ENCODE results near the gene SELENON. TPM values are rescaled to one million over a fixed set of nuclear protein-coding genes. Genes with fewer than 3 reads are reported as not detected.
"Not testable (repeated sequence)": the region's sequence is repeated elsewhere in the genome, so short reads cannot be mapped to it uniquely, and the experiment has no call there.

Gene SELENON
- polyA plus RNA-seq, 4 donors, result 84.6 to 92.8 (median 88.8) TPM

DNA sequence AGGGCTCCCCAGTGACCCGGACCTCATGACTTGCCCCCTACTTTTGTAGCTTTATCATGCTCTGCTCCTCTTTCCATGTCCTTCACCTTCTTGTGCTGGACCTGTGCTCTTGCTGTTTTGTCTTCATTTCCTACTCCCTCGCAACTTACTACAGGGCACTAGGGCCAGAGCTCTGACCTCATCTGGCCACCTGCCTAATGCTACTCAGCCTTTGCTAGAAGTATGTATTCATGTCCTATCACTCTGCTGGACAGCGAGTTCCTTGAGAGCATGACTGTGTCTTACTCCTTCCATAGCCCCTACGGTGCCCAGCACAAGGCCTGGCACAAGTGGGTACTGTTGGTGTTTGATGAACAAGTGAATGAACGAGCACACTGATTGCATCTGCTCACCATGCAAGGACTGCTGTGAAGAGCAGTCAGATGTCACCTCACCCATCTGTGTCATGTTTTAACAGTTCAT is 21.7 kb downstream of the SELENON start:
- DNase-seq (ENCODE audit: low read depth in 4 of 4, low spot score in 3 of 4), result no peak

- no peak for DNase-seq (ENCODE audit: low read depth in 4 of 4, low spot score in 3 of 4)
These were observed 25.6 kb downstream of the SELENON start for GRCh38 chr1:25825605-25826004.

DNA sequence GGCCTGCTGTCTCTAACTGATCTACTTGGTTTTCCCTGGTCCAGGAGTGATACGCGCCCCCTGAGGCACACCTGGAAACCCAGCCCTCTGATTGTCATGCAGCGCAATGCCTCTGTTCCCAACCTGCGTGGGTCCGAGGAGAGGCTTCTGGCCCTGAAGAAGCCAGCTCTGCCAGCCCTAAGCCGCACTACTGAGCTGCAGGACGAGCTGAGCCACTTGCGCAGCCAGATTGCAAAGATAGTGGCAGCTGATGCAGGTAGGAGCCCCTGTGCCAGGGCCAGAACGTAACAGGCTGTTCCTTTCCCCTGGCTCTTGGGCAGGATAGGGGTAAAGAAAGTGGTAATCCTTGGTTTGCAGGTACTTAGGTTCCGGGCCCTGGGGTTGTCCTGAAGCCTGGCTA is 26.6 kb downstream of the SELENON start:
- no peak for DNase-seq (ENCODE audit: low read depth in 4 of 4, low spot score in 3 of 4)

DNA sequence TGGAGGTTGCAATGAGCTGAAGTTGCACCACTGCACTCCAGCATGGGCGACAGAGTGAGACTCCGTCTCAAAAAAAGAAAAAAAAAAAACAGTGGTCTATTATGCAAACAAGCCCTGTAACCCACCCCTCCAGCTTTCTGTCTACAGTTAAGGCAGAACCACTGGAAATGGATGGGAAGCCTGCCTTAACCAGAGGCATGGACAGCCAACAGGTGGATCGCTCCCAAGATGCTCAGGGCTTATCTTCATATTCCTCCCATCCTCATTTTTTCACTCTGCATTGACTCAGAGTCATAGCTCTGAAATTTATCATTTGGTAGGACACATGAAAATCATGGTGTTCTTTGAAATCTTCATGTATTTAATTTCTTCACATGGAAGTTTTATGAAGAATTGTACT is 28.5 kb downstream of the SELENON start:
- DNase-seq (ENCODE audit: low read depth in 4 of 4, low spot score in 3 of 4), result no peak

DNA sequence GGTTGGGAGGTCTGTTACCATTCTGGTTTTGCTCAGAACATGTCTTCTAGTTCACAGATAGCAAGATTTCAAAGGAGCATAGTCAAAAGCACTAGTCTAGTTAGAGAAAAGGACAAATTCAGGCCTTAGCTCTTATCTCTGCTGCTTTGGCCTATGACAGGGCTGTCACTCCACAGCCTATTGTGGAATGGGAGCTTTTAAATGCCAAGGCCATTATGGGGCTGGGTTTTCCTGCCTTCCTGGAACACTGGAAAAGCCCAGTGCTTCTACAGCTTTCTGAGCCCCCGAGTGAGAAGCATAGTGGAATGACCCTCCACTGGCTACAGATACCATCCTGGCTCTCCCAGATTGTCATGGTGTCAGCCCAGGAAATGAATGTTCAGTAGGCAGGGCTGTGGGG is 29.1 kb downstream of the SELENON start:
- DNase-seq (ENCODE audit: low read depth in 4 of 4, low spot score in 3 of 4), result no peak

DNA sequence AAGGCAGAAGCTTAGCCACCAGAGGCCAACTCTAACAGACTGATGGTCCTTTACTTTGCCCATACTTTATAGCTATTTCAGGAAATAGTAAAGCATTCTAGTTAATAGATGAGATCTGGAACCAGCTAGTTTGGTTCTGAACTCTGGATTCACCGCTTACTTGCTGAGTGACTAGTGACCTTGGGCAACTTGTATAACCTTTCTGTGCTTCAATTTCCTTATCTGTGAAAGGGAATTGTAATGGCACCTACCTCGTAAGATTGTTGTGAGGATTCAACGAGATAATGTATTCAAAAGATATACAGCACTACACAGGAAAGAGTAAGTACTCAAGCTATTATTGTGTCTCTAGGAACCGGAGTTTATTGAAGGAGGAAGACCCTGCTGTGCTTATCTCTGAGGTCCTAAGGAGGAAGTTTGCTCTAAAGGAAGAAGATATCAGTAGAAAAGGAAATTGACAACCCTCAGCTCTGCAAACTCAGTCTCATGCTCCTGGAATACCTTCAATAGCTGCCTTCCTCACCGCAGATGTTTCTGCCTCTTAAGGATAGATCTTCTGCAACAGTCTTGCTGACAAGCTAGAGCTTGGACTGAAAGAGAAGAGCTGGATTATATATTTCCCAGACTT is 31.7 kb downstream of the SELENON start:
- DNase-seq (ENCODE audit: low read depth in 4 of 4, low spot score in 3 of 4), result no peak

DNA sequence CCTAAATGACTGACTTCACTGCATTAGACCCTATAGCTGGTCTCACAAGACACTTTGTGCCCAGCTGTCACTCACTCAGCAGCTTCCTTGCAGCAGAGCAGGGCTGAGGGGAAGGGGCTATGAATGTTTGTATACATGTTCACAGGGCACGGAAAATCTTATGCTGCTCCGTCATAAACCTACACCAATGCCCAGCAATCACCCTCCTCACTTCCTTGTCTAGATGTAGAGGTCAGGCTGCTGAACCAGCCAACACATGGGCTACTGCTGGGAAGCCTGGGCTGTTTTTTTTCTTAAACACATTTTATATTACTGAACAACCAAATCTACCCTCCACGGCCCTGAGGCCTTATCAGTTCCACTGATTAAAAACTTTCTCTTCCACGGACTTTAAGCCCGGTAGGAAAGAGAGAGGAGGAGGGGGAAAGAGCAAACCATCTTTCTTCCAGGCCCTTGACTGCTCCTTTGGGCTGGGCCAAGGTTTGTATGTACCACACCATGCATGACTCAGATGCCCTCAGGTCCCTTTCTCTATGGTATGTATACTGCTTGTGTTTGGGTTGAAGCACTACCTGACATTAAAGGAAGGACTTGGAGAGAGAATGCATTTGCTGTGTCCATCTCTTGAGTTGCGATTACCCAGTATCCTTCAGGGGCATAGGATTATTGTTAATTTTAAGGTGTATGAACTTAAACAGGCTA is 32.5 kb downstream of the SELENON start:
- no peak for DNase-seq (ENCODE audit: low read depth in 4 of 4, low spot score in 3 of 4)

- no peak for DNase-seq (ENCODE audit: low read depth in 4 of 4, low spot score in 3 of 4)
These were observed 33.2 kb downstream of the SELENON start for GRCh38 chr1:25833158-25833557.

DNA sequence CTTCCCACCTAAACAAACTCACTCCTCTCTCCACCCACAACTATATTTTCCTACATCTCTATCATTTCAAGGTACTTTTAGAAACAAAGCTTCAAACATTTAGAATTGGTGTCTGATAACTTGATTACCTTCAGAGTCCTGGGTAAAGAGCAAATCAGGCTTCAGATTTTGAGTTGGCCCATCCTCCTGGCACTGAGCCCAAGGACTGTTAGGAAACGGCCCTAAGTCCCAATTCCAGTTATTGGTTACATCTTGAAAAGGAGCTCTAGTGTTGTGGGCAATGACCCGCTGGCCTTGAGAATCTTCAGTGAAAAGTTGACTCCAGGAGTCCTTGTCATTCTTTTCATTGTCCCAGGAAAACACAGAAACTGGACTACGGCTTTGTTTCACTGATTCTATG is 34.9 kb downstream of the SELENON start:
- DNase-seq (ENCODE audit: low read depth in 4 of 4, low spot score in 3 of 4), result no peak

DNA sequence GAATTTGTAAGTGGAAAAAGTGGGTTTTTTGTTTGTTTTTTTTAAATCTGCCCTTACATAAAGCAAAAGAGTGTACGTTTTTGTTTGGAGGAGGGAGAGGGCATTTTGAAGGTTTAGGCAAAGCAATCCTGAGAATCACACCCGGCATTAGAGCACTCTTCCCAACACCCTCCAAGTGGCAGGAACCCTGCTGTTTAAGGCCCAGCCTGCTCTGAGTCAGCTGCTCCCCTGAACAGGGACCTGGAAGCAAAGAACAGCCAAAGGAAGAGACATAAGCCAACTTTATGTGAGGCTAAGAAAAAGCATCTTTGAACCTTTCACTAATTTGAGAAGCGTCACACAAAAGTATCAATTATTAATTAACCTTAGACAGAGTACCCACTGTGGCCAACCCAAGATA is 36.7 kb downstream of the SELENON start:
- no peak for DNase-seq (ENCODE audit: low read depth in 4 of 4, low spot score in 3 of 4)

- no peak for DNase-seq (ENCODE audit: low read depth in 4 of 4, low spot score in 3 of 4)
These were observed 37.4 kb downstream of the SELENON start for GRCh38 chr1:25837262-25837875.

GRCh38 chr1:25839808-25840207 is 39.8 kb downstream of the SELENON start:
- not testable (repeated sequence) for DNase-seq (ENCODE audit: low read depth in 4 of 4, low spot score in 3 of 4)

GRCh38 chr1:25843483-25843882 is 43.5 kb downstream of the SELENON start:
- DNase-seq (ENCODE audit: low read depth in 4 of 4, low spot score in 3 of 4), result no peak

DNA sequence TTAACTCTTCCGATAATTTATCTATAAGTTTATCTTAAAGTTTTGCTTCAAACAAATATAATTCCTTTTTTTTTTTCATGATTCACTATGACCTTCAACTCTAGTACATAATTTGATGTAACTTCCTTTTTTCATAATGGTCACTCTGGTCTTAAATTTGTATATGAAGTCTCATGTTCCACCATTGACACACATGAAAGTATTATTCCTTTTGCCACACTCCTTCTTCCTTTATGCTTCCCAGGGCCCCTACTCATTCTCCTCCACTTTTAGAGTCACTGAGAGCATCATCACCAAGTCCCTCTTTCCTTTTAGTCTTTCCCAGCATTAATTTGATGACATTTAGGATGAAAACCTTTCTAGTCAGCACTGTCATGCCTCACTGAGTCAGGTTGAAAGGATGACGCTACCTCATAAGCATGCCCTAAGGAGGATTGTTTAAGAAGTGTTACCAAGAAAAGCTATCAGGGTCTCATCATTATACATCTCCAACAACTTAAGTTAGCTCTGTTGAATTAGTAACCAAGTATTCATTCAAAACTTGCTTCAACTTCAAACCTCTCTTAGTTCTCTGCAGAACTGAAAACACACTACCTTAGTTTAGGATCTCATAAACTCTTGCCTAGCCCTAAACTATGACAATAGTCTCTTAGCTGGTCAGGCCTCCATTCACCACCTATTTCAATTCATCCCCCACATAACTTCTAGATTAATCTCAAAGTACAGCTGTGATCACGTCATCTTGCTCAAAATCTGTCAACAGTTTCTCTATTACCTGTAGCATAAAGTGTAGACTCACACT is 44.7 kb downstream of the SELENON start:
- no peak for DNase-seq (ENCODE audit: low read depth in 4 of 4, low spot score in 3 of 4)

DNA sequence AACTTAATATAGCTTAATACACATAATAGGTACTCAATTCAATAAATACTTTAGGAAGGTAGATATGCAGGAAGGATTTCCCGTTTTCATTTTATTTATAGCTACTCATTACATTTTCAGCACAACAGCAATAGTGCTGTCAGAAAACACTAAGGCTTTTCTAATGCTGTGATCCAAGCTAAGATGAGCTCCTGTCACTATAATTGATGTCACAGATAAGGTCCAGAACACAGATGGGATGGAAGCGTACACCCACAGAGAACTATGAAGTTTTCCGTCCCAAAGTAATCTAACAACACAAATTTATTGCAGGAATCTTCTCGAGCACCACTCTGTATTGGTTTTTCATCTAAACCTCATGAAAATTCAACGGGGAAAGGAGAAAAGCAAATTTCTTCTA is 45.7 kb downstream of the SELENON start:
- DNase-seq (ENCODE audit: low read depth in 4 of 4, low spot score in 3 of 4), result no peak

GRCh38 chr1:25847929-25848328 is 47.9 kb downstream of the SELENON start:
- DNase-seq (ENCODE audit: low read depth in 4 of 4, low spot score in 3 of 4), result no peak

GRCh38 chr1:25848531-25848930 is 48.5 kb downstream of the SELENON start:
- no peak for DNase-seq (ENCODE audit: low read depth in 4 of 4, low spot score in 3 of 4)

DNA sequence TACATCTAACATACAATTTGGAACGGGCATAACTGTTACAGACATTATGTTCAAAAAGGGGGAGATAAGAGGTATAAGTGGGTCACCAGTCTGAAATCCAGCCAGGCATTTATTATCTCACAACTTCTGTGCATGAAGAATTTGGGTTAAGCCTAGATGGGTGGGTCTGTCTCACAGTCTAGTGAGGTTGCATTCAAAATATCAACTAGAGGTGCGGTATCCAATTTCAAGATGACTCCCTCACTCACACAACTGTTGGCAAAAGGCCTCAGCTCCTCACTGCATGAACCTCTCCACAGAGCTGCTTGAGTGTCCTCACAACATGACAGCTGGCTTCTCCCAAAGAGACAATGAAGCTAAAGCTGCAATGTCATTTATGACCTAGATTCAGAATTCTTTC is 54.6 kb downstream of the SELENON start:
- no peak for DNase-seq (ENCODE audit: low read depth in 4 of 4, low spot score in 3 of 4)

DNA sequence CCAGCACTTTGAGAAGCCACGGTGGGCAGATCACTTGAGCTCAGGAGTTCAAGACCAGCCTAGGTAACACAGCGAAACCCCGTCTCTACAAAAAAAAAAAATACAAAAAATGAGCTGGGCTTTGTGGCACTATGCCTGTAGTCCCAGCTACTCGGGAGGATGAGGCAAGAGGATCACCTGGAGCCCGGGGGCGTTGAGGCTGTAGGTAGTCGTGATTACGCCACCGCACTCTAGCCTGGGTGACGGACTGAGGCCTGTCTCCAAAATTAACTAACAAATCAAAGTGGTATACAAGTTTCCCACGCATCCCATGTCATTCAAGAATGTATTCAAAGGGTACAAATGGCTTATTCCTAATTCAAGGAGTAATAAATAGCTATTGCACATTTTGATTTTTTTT is 56.9 kb downstream of the SELENON start:
- no peak for DNase-seq (ENCODE audit: low read depth in 4 of 4, low spot score in 3 of 4)

DNA sequence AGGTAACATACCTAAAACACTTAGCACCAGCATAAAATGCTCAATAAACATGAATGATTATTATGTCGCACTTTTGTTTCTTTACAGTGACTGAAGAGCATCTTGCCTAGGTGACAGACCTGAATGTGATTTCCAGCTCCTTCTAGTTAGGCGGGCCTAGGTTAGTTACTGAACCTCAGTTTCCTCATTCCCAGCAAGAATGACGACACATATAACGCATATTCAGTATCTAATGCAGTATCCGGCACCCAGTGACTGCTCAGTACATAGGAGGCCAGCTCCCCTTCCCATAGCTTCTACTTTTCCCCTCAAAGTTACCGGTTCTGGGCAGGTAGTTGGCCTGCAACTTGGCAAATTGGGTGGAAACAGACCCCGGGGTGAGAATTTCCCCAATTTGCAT is 58.5 kb downstream of the SELENON start:
- DNase-seq (ENCODE audit: low read depth in 4 of 4, low spot score in 3 of 4), result no peak
